ENCODE data around the gene SMARCA5. TPM values are rescaled to one million over a fixed set of nuclear protein-coding genes. Genes with fewer than 3 reads are reported as not detected.

The SMARCA5 gene
- 18.4 to 28.7 TPM (median 21.5 TPM) in 5 replicates for total RNA-seq (2022; extraction: Qiagen RNA extraction; ENCODE audit: low read depth)

GRCh38 chr4:143513314-143514168, at the start of gene SMARCA5:
SMARCA5 (plus strand) TSS chr4:143513702; CDS start chr4:143513925, 223 bp downstream.

Other genes starting within 250 kb of the SMARCA5 start
- gene GAB1, start 176.8 kb upstream of the SMARCA5 start, total RNA-seq (2022; extraction: Qiagen RNA extraction; ENCODE audit: low read depth): 1.8 to 2.3 TPM (median 2.2 TPM) in 5 replicates
- not detected in 5 replicates for gene FREM3, start 187.0 kb downstream of the SMARCA5 start, total RNA-seq (2022; extraction: Qiagen RNA extraction; ENCODE audit: low read depth)